ENCODE results near the gene PLXNB2. TPM values are rescaled to one million over a fixed set of nuclear protein-coding genes. Genes with fewer than 3 reads are reported as not detected.

The PLXNB2 gene
- total and polyA plus RNA-seq, 5 donors: 60.0 to 110 (median 85.2) TPM

DNA sequence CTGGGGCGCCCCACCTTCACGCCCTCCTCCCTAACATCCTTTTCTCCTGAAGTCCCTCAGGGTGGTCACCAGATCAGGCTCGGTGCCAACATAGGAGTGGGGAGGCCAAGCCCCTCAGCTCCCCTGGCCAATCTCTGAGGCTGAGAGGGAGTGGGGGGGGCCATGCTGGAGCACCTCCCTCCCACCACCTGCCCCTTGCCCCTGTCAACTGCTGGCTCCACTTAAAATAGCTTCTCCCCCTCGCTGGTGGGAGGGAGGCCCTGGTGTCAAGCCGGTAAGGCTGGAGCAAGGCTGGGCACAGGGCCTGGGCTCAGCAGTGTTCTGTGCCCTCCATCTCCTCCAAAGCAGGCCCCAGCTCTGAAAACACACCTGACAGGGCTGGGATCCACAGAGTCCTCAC is 4.9 kb downstream of the PLXNB2 start:
- H3K4me1 ChIP-seq (ENCODE audit: control insufficient read depth, insufficient read depth, low read length): peaks cover 13% of the 10 kb centered on the region

DNA sequence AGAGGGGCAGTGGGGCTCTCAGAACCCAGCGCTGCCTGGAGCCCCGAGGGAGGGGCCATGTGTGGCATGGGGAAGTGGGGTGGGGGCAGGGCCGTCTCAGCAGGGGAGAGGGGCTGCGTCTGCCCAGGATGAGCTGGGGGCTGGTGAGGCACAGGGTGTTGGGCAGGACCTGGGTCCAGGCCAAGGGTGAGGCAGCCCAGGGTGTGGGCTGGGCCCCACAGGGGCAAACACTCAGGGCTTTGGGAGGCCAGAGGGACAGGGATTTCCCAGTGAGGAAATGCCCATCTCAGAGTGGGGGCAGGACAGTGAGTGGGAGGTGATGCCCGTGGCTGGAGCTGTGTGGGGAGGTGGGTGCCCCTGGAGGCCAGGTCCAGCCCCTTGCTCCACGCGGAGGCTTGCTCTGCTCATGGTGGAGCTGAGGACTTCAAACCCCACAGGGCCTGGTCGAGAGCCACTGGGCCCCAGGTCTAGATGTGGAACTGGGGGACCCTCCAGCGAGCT is 5.4 kb downstream of the PLXNB2 start:
- Histone ChIP-seq H3K9me3 (ENCODE audit: control insufficient read depth, low read length) (no peaks in the 10 kb centered on the region), H3K4me1 (ENCODE audit: control insufficient read depth, insufficient read depth, low read length) (peaks cover 13% of the 10 kb centered on the region), H3K4me3 (ENCODE audit: low read length) (no peak overlapping the region), H3K27me3 (ENCODE audit: control insufficient read depth, insufficient read depth) (no peaks in the 10 kb centered on the region), H3K27ac (ENCODE audit: low read length) (peak overlapping the region; percentile 71)
- 33% methylated on average over 9 of the region's 9 CpGs for WGBS
- ATAC-seq (peak; percentile 1 to 3), DNase-seq (peak in 2 of 3 donors; percentile 76 to 84)
- intact Hi-C loops (cut with DNase I): no loop called here

More for the DNA sequence above, 4.9 kb downstream of the PLXNB2 start:
- Histone ChIP-seq H3K27ac (ENCODE audit: low read length) (peak overlapping the region; percentile 71), H3K27me3 (ENCODE audit: control insufficient read depth, insufficient read depth) (no peaks in the 10 kb centered on the region), H3K4me3 (ENCODE audit: low read length) (no peak overlapping the region), H3K9me3 (ENCODE audit: control insufficient read depth, low read length) (no peaks in the 10 kb centered on the region)
- DNase-seq (peak in 2 of 3 donors; percentile 77 to 84), ATAC-seq (peak in 1 of 2 donors; percentile 6)
- intact Hi-C loops (cut with DNase I): no loop called here
- WGBS: 47% methylated on average over 5 of the region's 5 CpGs

DNA sequence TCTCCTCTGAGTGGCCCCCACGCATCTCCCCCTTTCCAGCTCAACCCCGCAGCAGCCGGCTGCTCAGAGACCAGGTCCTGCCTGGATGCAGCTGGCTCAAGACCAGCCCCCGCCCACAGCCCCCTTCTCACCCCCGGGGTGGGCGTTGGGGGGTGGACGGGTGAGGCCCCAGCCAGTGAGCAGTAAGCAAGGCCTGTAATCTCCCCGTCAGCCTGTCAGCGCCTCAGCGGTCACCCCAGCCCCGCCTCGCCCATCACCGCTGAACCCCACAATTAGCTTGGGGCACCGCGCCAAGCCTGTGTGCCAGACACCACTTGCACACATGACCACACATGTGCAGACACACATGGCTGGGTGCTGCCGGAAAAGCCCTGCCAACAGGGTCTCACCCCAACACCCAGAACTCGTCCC is 5.9 kb downstream of the PLXNB2 start:
- Histone ChIP-seq H3K27me3 (ENCODE audit: control insufficient read depth, insufficient read depth) (no peaks in the 10 kb centered on the region), H3K4me1 (ENCODE audit: control insufficient read depth, insufficient read depth, low read length) (peaks cover 13% of the 10 kb centered on the region), H3K4me3 (ENCODE audit: low read length) (no peak overlapping the region), H3K27ac (ENCODE audit: low read length) (peak overlapping the region; percentile 71), H3K9me3 (ENCODE audit: control insufficient read depth, low read length) (no peaks in the 10 kb centered on the region)
- ATAC-seq: no peak
- peak in 2 of 3 donors; percentile 78 to 82 for DNase-seq
- intact Hi-C loops (cut with DNase I): no loop called here
- WGBS: 36% methylated on average over 17 of the region's 17 CpGs

DNA sequence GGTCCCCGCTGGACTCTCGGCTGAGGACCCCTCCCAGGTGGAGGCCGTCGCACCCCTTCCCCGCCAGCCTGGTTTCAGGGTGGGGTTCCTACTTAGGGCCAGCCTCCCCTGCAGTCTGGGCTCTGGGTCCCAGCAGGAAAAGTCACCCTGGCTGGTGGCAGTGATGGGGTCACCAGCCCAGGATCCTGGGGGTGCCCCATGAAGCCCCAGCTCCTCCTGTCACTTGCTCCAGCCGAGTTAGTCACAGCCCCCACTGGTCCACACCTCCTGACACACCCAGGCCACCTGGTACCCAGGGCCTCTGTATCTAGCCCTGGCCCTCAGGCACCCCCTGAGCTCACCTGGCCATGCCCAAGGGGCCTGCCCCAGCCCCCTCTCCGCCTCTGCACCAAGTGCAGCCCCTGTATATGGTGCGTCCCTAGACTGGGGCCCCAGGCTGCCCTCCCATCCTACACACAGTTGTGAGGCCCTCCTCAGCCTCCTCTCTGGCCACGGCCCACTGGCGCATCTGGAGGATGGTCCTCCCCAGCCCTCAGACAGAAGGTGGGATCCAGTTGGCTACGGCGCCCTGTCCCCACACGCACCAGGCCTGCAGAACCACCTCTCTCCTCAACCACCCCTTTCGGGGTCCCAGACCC is 6.7 kb downstream of the PLXNB2 start:
- ATAC-seq: no peak
- intact Hi-C loops (cut with DNase I): no loop called here
- Histone ChIP-seq H3K27ac (ENCODE audit: low read length) (no peak overlapping the region), H3K4me1 (ENCODE audit: control insufficient read depth, insufficient read depth, low read length) (peaks cover 13% of the 10 kb centered on the region), H3K27me3 (ENCODE audit: control insufficient read depth, insufficient read depth) (no peaks in the 10 kb centered on the region), H3K4me3 (ENCODE audit: low read length) (no peak overlapping the region), H3K9me3 (ENCODE audit: control insufficient read depth, low read length) (no peaks in the 10 kb centered on the region)
- DNase-seq: no peak
- 70% methylated on average over 14 of the region's 14 CpGs for WGBS

DNA sequence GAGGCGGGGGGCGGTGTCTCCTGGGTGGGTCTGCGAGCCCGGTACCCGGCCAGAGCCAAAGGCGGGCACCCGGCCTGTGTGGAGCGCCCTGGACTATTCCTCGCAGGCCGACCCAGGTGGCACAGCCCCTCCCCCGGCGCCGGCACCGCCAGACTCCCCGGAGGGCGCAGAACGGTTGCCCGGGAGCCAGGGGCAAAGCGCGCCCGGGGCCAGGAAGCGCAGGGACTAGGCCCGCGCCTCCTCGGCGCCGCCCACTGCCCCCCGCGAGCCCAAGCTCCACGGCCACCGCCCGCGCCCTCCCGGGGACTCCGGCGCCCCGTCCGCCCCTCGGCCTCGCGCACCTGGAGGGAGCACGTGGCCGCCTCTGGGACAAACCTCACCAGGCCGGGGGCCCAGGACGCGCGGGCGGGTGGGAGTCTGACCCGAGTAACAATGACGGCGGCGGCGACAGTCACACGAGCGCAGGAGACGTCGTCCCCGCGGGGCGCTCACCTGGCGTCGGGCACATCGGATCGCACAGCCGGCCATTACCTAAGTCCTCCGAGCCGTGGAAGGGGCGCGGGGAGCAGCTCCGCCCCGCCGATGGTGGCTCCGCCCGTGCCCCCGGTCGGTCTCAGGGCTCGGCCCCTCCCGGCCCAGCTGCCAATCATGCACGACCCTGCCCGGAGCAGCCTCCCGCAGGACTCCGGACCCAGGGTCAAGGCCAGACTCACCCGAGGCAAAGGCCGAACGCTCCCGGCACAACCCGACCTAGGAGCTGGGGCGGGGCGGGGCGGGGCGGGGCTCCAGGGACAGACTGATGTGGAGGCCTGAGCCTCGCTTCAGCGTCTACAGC is 7.4 kb downstream of the PLXNB2 start:
- Histone ChIP-seq H3K4me3 (ENCODE audit: low read length) (peak overlapping the region; percentile 47), H3K27me3 (ENCODE audit: control insufficient read depth, insufficient read depth) (no peaks in the 10 kb centered on the region), H3K4me1 (ENCODE audit: control insufficient read depth, insufficient read depth, low read length) (peaks cover 7% of the 10 kb centered on the region), H3K9me3 (ENCODE audit: control insufficient read depth, low read length) (no peaks in the 10 kb centered on the region), H3K27ac (ENCODE audit: low read length) (no peak overlapping the region)
- WGBS: 32% methylated on average over 93 of the region's 93 CpGs
- intact Hi-C loops (cut with DNase I): no loop called here
- ATAC-seq (peak in 1 of 2 donors; percentile 6), DNase-seq (peak; percentile 42 to 81 (median 77))

DNA sequence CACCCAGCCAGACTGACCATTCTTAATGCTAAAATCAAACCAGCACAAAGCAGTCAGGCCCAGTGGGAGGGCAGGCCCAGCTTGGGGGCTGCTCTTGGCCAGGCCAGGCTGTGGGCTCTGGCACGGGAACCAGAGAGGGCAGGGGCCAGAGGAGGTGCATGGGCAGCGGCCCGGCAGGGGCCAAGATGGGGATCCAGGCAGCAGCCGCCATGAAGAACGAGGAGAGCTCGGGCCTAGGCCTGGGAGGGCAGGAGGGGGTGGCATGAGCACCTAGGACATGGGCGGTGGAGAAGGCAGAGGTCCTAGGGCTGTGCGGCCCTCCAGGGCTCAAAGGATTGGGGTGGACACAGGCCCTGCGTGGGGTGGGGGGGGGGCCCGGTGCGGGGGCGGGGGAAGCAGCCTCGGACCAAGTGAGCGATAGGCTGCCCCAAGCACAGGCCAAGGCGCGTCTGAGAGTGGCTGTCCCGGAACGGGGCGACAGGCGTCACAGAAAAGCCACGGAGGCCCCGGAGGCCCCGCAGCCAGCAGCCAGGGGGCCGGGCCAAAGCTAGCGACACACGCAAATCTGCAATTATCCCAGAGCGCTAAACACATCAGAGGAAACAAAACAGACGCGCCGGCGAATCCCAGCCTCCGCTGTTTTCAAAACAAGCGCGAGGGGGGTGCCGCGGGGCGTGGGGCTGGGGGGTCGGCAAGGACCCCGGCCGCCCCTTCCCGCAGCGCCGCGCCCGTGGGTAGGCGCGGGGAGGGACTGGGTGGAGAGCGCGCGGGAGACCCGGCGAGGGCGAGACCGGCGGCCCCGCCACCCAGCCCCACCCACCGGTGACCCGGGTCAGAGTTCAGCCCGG is 8.3 kb downstream of the PLXNB2 start:
- peaks cover 8% of the 10 kb centered on the region for H3K4me1 ChIP-seq (ENCODE audit: control insufficient read depth, insufficient read depth, low read length)
- H3K27me3 ChIP-seq (ENCODE audit: control insufficient read depth, insufficient read depth): no peaks in the 10 kb centered on the region
- peak overlapping the region; percentile 47 for H3K4me3 ChIP-seq (ENCODE audit: low read length)
- H3K9me3 ChIP-seq (ENCODE audit: control insufficient read depth, low read length): no peaks in the 10 kb centered on the region
- DNase-seq (peak in 2 of 3 donors; percentile 53 to 81), ATAC-seq (peak in 1 of 2 donors; percentile 2)
- intact Hi-C loops (cut with DNase I): no loop called here
- 26% methylated on average over 59 of the region's 59 CpGs for WGBS
- H3K27ac ChIP-seq (ENCODE audit: low read length): peak overlapping the region; percentile 38

DNA sequence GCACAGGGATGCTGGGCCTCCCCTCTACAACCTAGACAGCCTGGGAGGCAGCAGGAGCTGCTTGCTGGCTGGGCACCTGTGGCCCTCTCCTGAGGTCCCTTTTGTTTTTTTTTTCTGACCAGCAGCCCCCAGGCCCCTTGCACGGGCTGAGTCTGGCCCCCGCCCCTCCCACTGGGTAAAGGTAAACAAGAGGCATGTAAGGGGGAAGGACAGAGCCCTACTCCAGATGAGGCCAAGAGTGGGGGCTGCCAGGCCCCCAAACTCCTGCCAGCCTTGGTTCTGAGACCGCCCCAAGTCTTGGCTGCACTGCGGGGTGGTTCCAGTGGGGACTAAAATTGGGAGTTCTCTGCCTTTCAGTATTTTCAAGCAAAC is 9.2 kb downstream of the PLXNB2 start:
- Histone ChIP-seq H3K27ac (ENCODE audit: low read length) (no peak overlapping the region), H3K9me3 (ENCODE audit: control insufficient read depth, low read length) (no peaks in the 10 kb centered on the region), H3K4me1 (ENCODE audit: control insufficient read depth, insufficient read depth, low read length) (peaks cover 8% of the 10 kb centered on the region), H3K27me3 (ENCODE audit: control insufficient read depth, insufficient read depth) (no peaks in the 10 kb centered on the region), H3K4me3 (ENCODE audit: low read length) (no peak overlapping the region)
- DNase-seq: no peak
- 80% methylated on average over 4 of the region's 4 CpGs for WGBS
- ATAC-seq: no peak
- intact Hi-C loops (cut with DNase I): no loop called here

DNA sequence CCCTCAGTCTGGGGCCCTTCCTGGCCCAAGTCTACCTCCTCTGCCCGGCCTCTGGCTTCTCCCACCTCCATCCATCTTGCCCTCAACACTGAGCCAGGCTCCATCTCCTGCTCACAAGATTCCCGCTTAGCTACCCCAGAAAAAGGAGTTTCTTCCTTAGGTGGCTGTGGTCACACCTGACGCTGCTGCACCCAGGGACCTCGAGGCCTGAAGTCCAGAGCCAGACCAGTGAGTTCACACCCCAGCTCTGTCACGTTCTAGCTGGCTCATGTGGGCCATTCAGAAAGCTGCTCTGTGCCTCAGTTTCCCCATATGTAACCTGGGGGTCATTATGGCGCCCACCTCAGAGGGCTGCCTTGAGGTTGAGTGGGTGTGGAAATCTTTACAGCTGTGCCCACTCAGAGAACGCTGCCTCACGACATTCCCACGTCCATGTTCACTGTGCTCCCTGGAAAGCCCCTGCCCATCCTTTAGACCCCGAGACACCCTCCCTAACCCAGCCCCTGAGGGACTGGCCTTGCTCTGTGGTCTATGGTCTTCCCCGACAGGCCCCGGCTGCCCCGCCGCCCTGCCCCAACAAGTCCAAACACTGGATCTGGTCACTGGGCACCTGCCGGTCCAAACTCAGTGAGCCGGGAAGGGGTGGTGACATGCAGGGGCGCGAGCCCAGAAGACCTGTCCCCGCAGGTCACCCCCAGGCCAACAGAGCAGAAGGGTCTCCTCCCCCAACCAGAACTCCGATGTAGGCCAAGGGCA is 9.8 kb downstream of the PLXNB2 start:
- intact Hi-C loops (cut with DNase I): no loop called here

DNA sequence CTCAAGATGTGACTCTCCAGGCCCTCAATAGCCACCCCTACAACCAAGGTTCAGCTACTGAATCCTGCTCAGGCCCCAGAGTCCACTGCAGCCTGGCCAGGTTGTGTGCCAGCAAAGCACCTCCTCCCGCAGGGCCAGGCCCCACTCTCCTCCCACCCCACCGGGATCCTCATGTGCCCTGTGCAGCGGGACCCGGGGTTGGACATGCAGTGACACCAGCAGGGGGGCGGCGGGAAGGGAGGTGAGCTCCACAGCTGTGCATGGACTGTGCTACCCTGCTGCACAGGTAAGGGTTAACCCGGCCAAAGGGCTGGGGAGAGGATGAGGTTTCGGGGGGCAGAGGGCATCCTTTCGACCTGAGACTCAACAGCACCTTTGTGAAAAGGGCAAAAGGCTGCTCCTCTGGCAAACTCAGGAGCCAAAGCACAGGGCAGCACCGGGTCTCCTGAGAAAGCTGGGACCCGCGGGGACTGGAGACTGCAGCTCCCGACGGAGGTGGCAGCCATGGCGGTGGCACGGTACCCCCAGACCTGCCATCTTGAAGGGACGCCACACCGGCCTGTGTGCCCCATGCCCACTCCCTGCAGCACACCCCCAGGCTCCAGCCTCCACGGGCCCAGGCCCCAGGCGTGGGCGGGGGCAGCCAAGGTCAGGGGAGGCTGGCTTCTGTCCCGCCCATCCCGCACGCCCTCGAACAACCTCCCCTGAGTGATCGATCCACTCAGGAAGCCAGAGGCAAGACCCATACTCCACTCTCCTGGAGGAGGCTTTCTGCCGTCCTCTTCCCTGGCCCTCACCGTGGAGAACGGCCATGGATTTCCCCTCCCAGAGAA is 10.6 kb downstream of the PLXNB2 start:
- Histone ChIP-seq H3K9me3 (ENCODE audit: control insufficient read depth, low read length) (no peaks in the 10 kb centered on the region), H3K4me1 (ENCODE audit: control insufficient read depth, insufficient read depth, low read length) (peaks cover 13% of the 10 kb centered on the region), H3K27ac (ENCODE audit: low read length) (no peak overlapping the region), H3K27me3 (ENCODE audit: control insufficient read depth, insufficient read depth) (no peaks in the 10 kb centered on the region), H3K4me3 (ENCODE audit: low read length) (no peak overlapping the region)
- DNase-seq: no peak
- intact Hi-C loops (cut with DNase I): no loop called here
- no peak for ATAC-seq
- WGBS: 49% methylated on average over 29 of the region's 29 CpGs

More for the DNA sequence above, 9.8 kb downstream of the PLXNB2 start:
- WGBS: 82% methylated on average over 20 of the region's 20 CpGs
- ATAC-seq: no peak
- Histone ChIP-seq H3K9me3 (ENCODE audit: control insufficient read depth, low read length) (no peaks in the 10 kb centered on the region), H3K27ac (ENCODE audit: low read length) (no peak overlapping the region), H3K4me3 (ENCODE audit: low read length) (no peak overlapping the region), H3K27me3 (ENCODE audit: control insufficient read depth, insufficient read depth) (no peaks in the 10 kb centered on the region), H3K4me1 (ENCODE audit: control insufficient read depth, insufficient read depth, low read length) (peaks cover 12% of the 10 kb centered on the region)
- DNase-seq: no peak

DNA sequence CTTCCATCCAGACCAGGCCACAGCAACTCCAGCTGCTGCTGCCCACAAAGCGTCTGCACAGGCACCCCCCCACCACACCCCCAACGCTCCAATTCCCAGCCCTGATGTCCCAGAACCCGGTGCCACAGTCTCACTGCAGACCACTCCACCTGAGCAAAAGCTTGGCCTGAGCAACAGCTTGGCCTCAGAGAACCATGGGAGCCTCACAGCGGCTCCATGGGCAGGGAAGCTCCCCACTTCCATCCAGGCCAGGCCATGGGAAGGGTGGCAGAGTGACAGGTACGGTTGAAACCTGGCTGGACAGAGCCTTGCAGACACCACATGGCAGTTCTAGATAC is 13.2 kb downstream of the PLXNB2 start:
- ATAC-seq (no peak), DNase-seq (no peak)
- no peaks in the 10 kb centered on the region for H3K9me3 ChIP-seq (ENCODE audit: control insufficient read depth, low read length)
- H3K27me3 ChIP-seq (ENCODE audit: control insufficient read depth, insufficient read depth): no peaks in the 10 kb centered on the region
- peak overlapping the region; percentile 90 for H3K27ac ChIP-seq (ENCODE audit: low read length)
- peaks cover 13% of the 10 kb centered on the region for H3K4me1 ChIP-seq (ENCODE audit: control insufficient read depth, insufficient read depth, low read length)
- 27% methylated on average over 5 of the region's 5 CpGs for WGBS
- intact Hi-C loops (cut with DNase I): no loop called here
- no peak overlapping the region for H3K4me3 ChIP-seq (ENCODE audit: low read length)

Data from right cardiac atrium (tissue), 5 donors.